Measurements from ENCODE around the gene IGIP.

Gene IGIP

GRCh38 chr5:140162781-140163180, 37.0 kb downstream of the IGIP start:
- ChIA-PET POLR2A (no interaction called here), CTCF (interaction anchor here (1.8 to 11.3 kb wide), 2 partner anchors 11 to 19 kb away, joined by 5 to 137 read pairs; partner anchors contain the start of gene CYSTM1)
- TF ChIP-seq CTCF (IDR thresholded peaks at IDR 0.05; ENCODE audit: control extremely low read depth, extremely low read depth, low read depth, missing control alignments) = no peak
- DNase-seq (ENCODE audit: extremely low spot score) = no peak

GRCh38 chr5:140165101-140165922, 39.6 kb downstream of the IGIP start:
- no peak for TF ChIP-seq CTCF (IDR thresholded peaks at IDR 0.05; ENCODE audit: control extremely low read depth, extremely low read depth, low read depth, missing control alignments)
- CTCF ChIA-PET = interaction anchor here (1.1 to 1.6 kb wide), 8 partner anchors 8 to 196 kb away, joined by 3 to 8 read pairs (median 4); no protein-coding TSS in a partner anchor
- POLR2A ChIA-PET = no interaction called here
- no peak for DNase-seq (ENCODE audit: extremely low spot score)

- POLR2A ChIA-PET = no interaction called here
- TF ChIP-seq CTCF (IDR thresholded peaks at IDR 0.05; ENCODE audit: control extremely low read depth, extremely low read depth, low read depth, missing control alignments) = no peak
- CTCF ChIA-PET = interaction anchor here (1.2 to 1.6 kb wide), 7 partner anchors 8 to 197 kb away, joined by 3 to 7 read pairs (median 4); partner anchors contain the start of gene CYSTM1
- DNase-seq (ENCODE audit: extremely low spot score) = no peak
These were observed 40.2 kb downstream of the IGIP start for GRCh38 chr5:140165923-140166270.

GRCh38 chr5:140166911-140167310, 41.2 kb downstream of the IGIP start:
- DNase-seq (ENCODE audit: extremely low spot score) = no peak
- ChIA-PET CTCF (interaction anchor here (1.0 to 4.4 kb wide), 8 partner anchors 8 to 198 kb away, joined by 3 to 16 read pairs (median 4); partner anchors contain the start of gene CYSTM1), POLR2A (no interaction called here)
- no peak for TF ChIP-seq CTCF (IDR thresholded peaks at IDR 0.05; ENCODE audit: control extremely low read depth, extremely low read depth, low read depth, missing control alignments)

GRCh38 chr5:140168371-140168770, 42.6 kb downstream of the IGIP start:
- TF ChIP-seq CTCF (IDR thresholded peaks at IDR 0.05; ENCODE audit: control extremely low read depth, extremely low read depth, low read depth, missing control alignments) = no peak
- no peak for DNase-seq (ENCODE audit: extremely low spot score)
- ChIA-PET POLR2A (no interaction called here), CTCF (interaction anchor here (1.2 to 4.4 kb wide), 7 partner anchors 10 to 199 kb away, joined by 4 to 16 read pairs (median 6); no protein-coding TSS in a partner anchor)

GRCh38 chr5:140169410-140169809, 43.7 kb downstream of the IGIP start:
- ChIA-PET POLR2A (no interaction called here), CTCF (interaction anchor here (0.9 to 4.4 kb wide), 14 partner anchors 9 to 200 kb away, joined by 3 to 16 read pairs (median 5); no protein-coding TSS in a partner anchor)
- DNase-seq (ENCODE audit: extremely low spot score) = no peak
- TF ChIP-seq CTCF (IDR thresholded peaks at IDR 0.05; ENCODE audit: control extremely low read depth, extremely low read depth, low read depth, missing control alignments) = peak; percentile 9

Data from GM10248 (cell line).